ENCODE measurements around the gene ARHGAP19. TPM values are rescaled to one million over a fixed set of nuclear protein-coding genes. Genes with fewer than 3 reads are reported as not detected.

ARHGAP19 gene
- total and polyA plus RNA-seq, 2 donors (not counting 3 experiments of a cell fraction or from before 2014, with no cell fraction given) = 6.8 to 20.0 TPM

- no peak for TF ChIP-seq EZH2 (IDR thresholded peaks at IDR 0.05; ENCODE audit: borderline replicate concordance, low read depth, low read length, severe bottlenecking)
- TF ChIP-seq JUN (IDR thresholded peaks at IDR 0.05; ENCODE audit: borderline replicate concordance, insufficient read depth, insufficient read length, low read depth) = no peak
- TF ChIP-seq FOS (IDR thresholded peaks at IDR 0.05; ENCODE audit: borderline replicate concordance, insufficient read depth, low read length) = peak; percentile 22
- TF ChIP-seq, protein P1, sequence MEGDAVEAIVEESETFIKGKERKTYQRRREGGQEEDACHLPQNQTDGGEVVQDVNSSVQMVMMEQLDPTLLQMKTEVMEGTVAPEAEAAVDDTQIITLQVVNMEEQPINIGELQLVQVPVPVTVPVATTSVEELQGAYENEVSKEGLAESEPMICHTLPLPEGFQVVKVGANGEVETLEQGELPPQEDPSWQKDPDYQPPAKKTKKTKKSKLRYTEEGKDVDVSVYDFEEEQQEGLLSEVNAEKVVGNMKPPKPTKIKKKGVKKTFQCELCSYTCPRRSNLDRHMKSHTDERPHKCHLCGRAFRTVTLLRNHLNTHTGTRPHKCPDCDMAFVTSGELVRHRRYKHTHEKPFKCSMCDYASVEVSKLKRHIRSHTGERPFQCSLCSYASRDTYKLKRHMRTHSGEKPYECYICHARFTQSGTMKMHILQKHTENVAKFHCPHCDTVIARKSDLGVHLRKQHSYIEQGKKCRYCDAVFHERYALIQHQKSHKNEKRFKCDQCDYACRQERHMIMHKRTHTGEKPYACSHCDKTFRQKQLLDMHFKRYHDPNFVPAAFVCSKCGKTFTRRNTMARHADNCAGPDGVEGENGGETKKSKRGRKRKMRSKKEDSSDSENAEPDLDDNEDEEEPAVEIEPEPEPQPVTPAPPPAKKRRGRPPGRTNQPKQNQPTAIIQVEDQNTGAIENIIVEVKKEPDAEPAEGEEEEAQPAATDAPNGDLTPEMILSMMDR (IDR thresholded peaks at IDR 0.05; ENCODE audit: extremely low read depth in 1 of 2, insufficient read depth in 1 of 2, low read depth in 1 of 2, low read length in 2 of 2) = peak; percentile 10 to 21
- Histone ChIP-seq H3K9me1 (replicated peaks; ENCODE audit: control insufficient read depth, extremely low read depth, insufficient read depth, low read length) (no peaks in the 10 kb centered on the region), H3K79me2 (ENCODE audit: control insufficient read depth, insufficient read depth, low read length) (peaks cover 24% of the 10 kb centered on the region), H3K27ac (ENCODE audit: insufficient read depth, low read depth, low read length) (peak overlapping the region; percentile 75), H4K20me1 (replicated peaks; ENCODE audit: control insufficient read depth, extremely low read depth, insufficient read depth, low read length) (no peaks in the 10 kb centered on the region), H3K27me3 (ENCODE audit: control insufficient read depth in 2 of 2, insufficient read depth in 2 of 2, low read length in 2 of 2) (peaks cover 16 to 22% of the 10 kb centered on the region in 2 experiments), H3K36me3 (ENCODE audit: control insufficient read depth in 2 of 2, extremely low read depth in 1 of 2, insufficient read depth in 2 of 2, low read length in 2 of 2) (peaks cover 0 to 5% of the 10 kb centered on the region in 2 experiments), H3K9me3 (replicated peaks; ENCODE audit: control insufficient read depth, insufficient read depth, low read length) (no peaks in the 10 kb centered on the region), H3K4me1 (ENCODE audit: control insufficient read depth, extremely low read depth, insufficient read depth, low read length) (peaks cover 11% of the 10 kb centered on the region), H3K4me3 (replicated peaks in 1 of 3; ENCODE audit: insufficient read depth in 1 of 3, low read depth in 1 of 3, low read length in 3 of 3) (peak overlapping the region; percentile 62 to 84 (median 80)), H3K4me2 (ENCODE audit: insufficient read depth, low read length) (peak overlapping the region; percentile 88), H3K9ac (replicated peaks; ENCODE audit: extremely low read depth, insufficient read depth, low read length) (peak overlapping the region; percentile 97), H2AFZ (ENCODE audit: low read depth, low read length) (peak overlapping the region; percentile 72)
- dilution Hi-C loops (cut with MboI; ENCODE audit: extremely low pct_ligation_motif_present, low sequenced_read_pairs) (no loop called here), intact Hi-C loops (cut with micrococcal nuclease) (loop anchor here (1.0 to 10.0 kb wide), 5 partner anchors 11 to 258 kb away; partner anchors contain the start of gene ARHGAP19)
- FAIRE-seq (peak; percentile 98), DNase-seq (ENCODE audit: low read depth, low spot score) (peak; percentile 82)
- BruUV-seq (replicated peaks) = TSS peak; percentile 51
- CTCF ChIA-PET = interaction anchor here (0.7 to 4.4 kb wide), 23 partner anchors 10 to 307 kb away, joined by 3 to 73 read pairs (median 7); partner anchors contain the start of genes ARHGAP19, FRAT1 and RRP12
- POLR2A ChIA-PET = interaction anchor here (3.4 kb wide), 1 partner anchor 13 kb away, joined by 10 read pairs; the partner anchor contains the start of gene FRAT1
Measured at GRCh38 chr10:97332591-97333350, 40.3 kb upstream of the ARHGAP19 start.

Measured in endothelial cell of umbilical vein (primary cell).